ENCODE data around the gene DMD.
A peak's percentile ranks its signal among the peaks of the same experiment; 100 is the strongest.

Gene DMD

DNA sequence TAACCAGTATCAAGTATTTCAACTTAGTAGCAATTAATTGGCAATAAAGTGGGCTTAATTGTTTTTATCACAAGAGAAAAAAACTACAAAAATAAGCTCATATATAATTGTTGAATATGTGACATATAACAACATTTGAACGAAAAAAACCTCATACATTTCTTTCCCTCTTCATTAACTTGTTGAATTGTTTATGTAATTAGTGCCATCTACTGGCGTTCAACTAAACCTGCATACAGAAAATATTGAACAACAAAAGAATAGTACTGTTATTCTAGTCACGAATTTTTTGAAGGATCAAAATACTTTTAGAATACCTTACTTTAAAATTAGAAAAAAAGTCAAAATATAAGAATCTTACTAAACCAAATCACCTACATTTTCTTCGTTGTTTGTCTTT, 1553.0 kb downstream of the DMD start:
- no peak for TF ChIP-seq EZH2 (IDR thresholded peaks at IDR 0.05; ENCODE audit: borderline replicate concordance, low read depth, low read length, severe bottlenecking)
- TF ChIP-seq, protein P1, sequence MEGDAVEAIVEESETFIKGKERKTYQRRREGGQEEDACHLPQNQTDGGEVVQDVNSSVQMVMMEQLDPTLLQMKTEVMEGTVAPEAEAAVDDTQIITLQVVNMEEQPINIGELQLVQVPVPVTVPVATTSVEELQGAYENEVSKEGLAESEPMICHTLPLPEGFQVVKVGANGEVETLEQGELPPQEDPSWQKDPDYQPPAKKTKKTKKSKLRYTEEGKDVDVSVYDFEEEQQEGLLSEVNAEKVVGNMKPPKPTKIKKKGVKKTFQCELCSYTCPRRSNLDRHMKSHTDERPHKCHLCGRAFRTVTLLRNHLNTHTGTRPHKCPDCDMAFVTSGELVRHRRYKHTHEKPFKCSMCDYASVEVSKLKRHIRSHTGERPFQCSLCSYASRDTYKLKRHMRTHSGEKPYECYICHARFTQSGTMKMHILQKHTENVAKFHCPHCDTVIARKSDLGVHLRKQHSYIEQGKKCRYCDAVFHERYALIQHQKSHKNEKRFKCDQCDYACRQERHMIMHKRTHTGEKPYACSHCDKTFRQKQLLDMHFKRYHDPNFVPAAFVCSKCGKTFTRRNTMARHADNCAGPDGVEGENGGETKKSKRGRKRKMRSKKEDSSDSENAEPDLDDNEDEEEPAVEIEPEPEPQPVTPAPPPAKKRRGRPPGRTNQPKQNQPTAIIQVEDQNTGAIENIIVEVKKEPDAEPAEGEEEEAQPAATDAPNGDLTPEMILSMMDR (IDR thresholded peaks at IDR 0.05; ENCODE audit: borderline replicate concordance, extremely low read depth, low read length, poor library complexity, severe bottlenecking), result peak; percentile 65
- H3K27me3 ChIP-seq (ENCODE audit: insufficient read depth, low read length, poor library complexity), result no peaks in the 10 kb centered on the region
- H3K4me2 ChIP-seq (ENCODE audit: insufficient read depth, low read length), result no peak overlapping the region
- no peak overlapping the region for H3K27ac ChIP-seq (ENCODE audit: low read length)
- no peak for DNase-seq
- no peaks in the 10 kb centered on the region for H3K36me3 ChIP-seq (ENCODE audit: insufficient read depth, low read length)
- no peak for ATAC-seq (ENCODE audit: insufficient read depth, low read depth)
- no peaks in the 10 kb centered on the region for H3K9me3 ChIP-seq (ENCODE audit: insufficient read depth, low read length, severe bottlenecking)
- H3K79me2 ChIP-seq (ENCODE audit: insufficient read depth, low read length), result no peaks in the 10 kb centered on the region
- no peaks in the 10 kb centered on the region for H4K20me1 ChIP-seq (ENCODE audit: insufficient read depth, low read length)
- no peak overlapping the region for H3K4me3 ChIP-seq (ENCODE audit: low read depth in 1 of 2, low read length in 2 of 2)
- H3K9ac ChIP-seq (ENCODE audit: low read depth, low read length), result no peak overlapping the region
- no peaks in the 10 kb centered on the region for H3K4me1 ChIP-seq (ENCODE audit: insufficient read depth, low read length)
- H2AFZ ChIP-seq (ENCODE audit: low read depth, low read length), result no peak overlapping the region

- no peak for ATAC-seq (ENCODE audit: insufficient read depth, low read depth)
Measured at GRCh38 chrX:31656013-31656412, 1555.3 kb downstream of the DMD start.

GRCh38 chrX:31653422-31653821, 1557.9 kb downstream of the DMD start:
- Histone ChIP-seq H3K27me3 (ENCODE audit: insufficient read depth, low read length, poor library complexity) (no peaks in the 10 kb centered on the region), H3K4me2 (ENCODE audit: insufficient read depth, low read length) (no peak overlapping the region), H3K27ac (ENCODE audit: low read length) (no peak overlapping the region), H3K79me2 (ENCODE audit: insufficient read depth, low read length) (no peaks in the 10 kb centered on the region), H3K9me3 (ENCODE audit: insufficient read depth, low read length, severe bottlenecking) (no peaks in the 10 kb centered on the region), H3K4me3 (ENCODE audit: low read depth in 1 of 2, low read length in 2 of 2) (no peak overlapping the region), H3K36me3 (ENCODE audit: insufficient read depth, low read length) (no peaks in the 10 kb centered on the region), H3K4me1 (ENCODE audit: insufficient read depth, low read length) (no peaks in the 10 kb centered on the region), H3K9ac (ENCODE audit: low read depth, low read length) (no peak overlapping the region), H4K20me1 (ENCODE audit: insufficient read depth, low read length) (no peaks in the 10 kb centered on the region), H2AFZ (ENCODE audit: low read depth, low read length) (no peak overlapping the region)
- DNase-seq (no peak), ATAC-seq (ENCODE audit: insufficient read depth, low read depth) (no peak)
- TF ChIP-seq, protein P1 (IDR thresholded peaks at IDR 0.05; ENCODE audit: borderline replicate concordance, extremely low read depth, low read length, poor library complexity, severe bottlenecking), result no peak
- no peak for TF ChIP-seq EZH2 (IDR thresholded peaks at IDR 0.05; ENCODE audit: borderline replicate concordance, low read depth, low read length, severe bottlenecking)

More at GRCh38 chrX:31656013-31656412, 1555.3 kb downstream of the DMD start:
- no peak overlapping the region for H3K9ac ChIP-seq (ENCODE audit: low read depth, low read length)
- H3K36me3 ChIP-seq (ENCODE audit: insufficient read depth, low read length), result no peaks in the 10 kb centered on the region
- no peak for DNase-seq
- no peak overlapping the region for H2AFZ ChIP-seq (ENCODE audit: low read depth, low read length)
- H4K20me1 ChIP-seq (ENCODE audit: insufficient read depth, low read length), result no peaks in the 10 kb centered on the region
- H3K27me3 ChIP-seq (ENCODE audit: insufficient read depth, low read length, poor library complexity), result no peaks in the 10 kb centered on the region
- no peaks in the 10 kb centered on the region for H3K79me2 ChIP-seq (ENCODE audit: insufficient read depth, low read length)
- no peak overlapping the region for H3K27ac ChIP-seq (ENCODE audit: low read length)
- no peak overlapping the region for H3K4me2 ChIP-seq (ENCODE audit: insufficient read depth, low read length)
- no peak overlapping the region for H3K4me3 ChIP-seq (ENCODE audit: low read depth in 1 of 2, low read length in 2 of 2)
- no peaks in the 10 kb centered on the region for H3K4me1 ChIP-seq (ENCODE audit: insufficient read depth, low read length)
- H3K9me3 ChIP-seq (ENCODE audit: insufficient read depth, low read length, severe bottlenecking), result no peaks in the 10 kb centered on the region
- TF ChIP-seq EZH2 (IDR thresholded peaks at IDR 0.05; ENCODE audit: borderline replicate concordance, low read depth, low read length, severe bottlenecking), result no peak
- TF ChIP-seq, protein P1 (IDR thresholded peaks at IDR 0.05; ENCODE audit: borderline replicate concordance, extremely low read depth, low read length, poor library complexity, severe bottlenecking), result no peak

GRCh38 chrX:31652650-31653049, 1558.7 kb downstream of the DMD start:
- H3K9ac ChIP-seq (ENCODE audit: low read depth, low read length), result no peak overlapping the region
- TF ChIP-seq EZH2 (IDR thresholded peaks at IDR 0.05; ENCODE audit: borderline replicate concordance, low read depth, low read length, severe bottlenecking), result no peak
- TF ChIP-seq, protein P1 (IDR thresholded peaks at IDR 0.05; ENCODE audit: borderline replicate concordance, extremely low read depth, low read length, poor library complexity, severe bottlenecking), result no peak
- ATAC-seq (ENCODE audit: insufficient read depth, low read depth), result no peak
- no peak for DNase-seq
- H4K20me1 ChIP-seq (ENCODE audit: insufficient read depth, low read length), result no peaks in the 10 kb centered on the region
- no peaks in the 10 kb centered on the region for H3K4me1 ChIP-seq (ENCODE audit: insufficient read depth, low read length)
- H3K4me2 ChIP-seq (ENCODE audit: insufficient read depth, low read length), result no peak overlapping the region
- H3K27ac ChIP-seq (ENCODE audit: low read length), result no peak overlapping the region
- H2AFZ ChIP-seq (ENCODE audit: low read depth, low read length), result no peak overlapping the region
- no peaks in the 10 kb centered on the region for H3K27me3 ChIP-seq (ENCODE audit: insufficient read depth, low read length, poor library complexity)
- H3K9me3 ChIP-seq (ENCODE audit: insufficient read depth, low read length, severe bottlenecking), result no peaks in the 10 kb centered on the region
- no peaks in the 10 kb centered on the region for H3K79me2 ChIP-seq (ENCODE audit: insufficient read depth, low read length)
- H3K36me3 ChIP-seq (ENCODE audit: insufficient read depth, low read length), result no peaks in the 10 kb centered on the region
- H3K4me3 ChIP-seq (ENCODE audit: low read depth in 1 of 2, low read length in 2 of 2), result no peak overlapping the region

Data from DND-41 (cell line).